Measurements from ENCODE around the gene ZYX. TPM values are rescaled to one million over a fixed set of nuclear protein-coding genes. Genes with fewer than 3 reads are reported as not detected.

Gene ZYX
- total RNA-seq, 1 experiment from 2014 or later = 237 TPM

DNA sequence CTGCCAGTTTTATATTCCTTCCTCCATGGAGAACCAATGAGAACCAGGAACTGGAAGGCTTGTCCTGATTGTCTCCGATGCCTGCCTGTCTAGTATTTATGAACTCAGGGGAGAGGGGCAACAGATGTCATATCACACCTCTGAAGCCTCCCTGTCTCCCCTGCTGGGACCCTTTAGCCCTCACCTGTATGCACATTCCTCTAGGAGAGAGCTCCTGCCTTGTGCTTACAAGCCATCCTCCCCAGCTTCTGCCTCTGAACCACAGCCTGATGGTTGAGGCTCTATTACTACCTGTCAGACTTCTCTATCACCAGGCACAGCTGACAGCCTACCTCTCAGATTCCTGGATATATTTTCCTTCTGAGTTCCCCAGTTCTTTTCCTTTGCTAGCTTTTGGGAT lies 12.8 kb upstream of the ZYX start:
- no peak overlapping the region for H3K4me2 ChIP-seq (ENCODE audit: insufficient read depth, insufficient read length, low read length)
- no peak overlapping the region for H2BK120ac ChIP-seq (ENCODE audit: low read depth, low read length, poor library complexity, severe bottlenecking)
- Mint-ChIP-seq H3K4me3 (no peak overlapping the region), H3K4me1 (peaks cover 34% of the 10 kb centered on the region in 2 experiments), H3K36me3 (ENCODE audit: insufficient read depth in 1 of 3, low read depth in 3 of 3) (peaks cover 0 to under 1% (median 0%) of the 10 kb centered on the region in 3 experiments; a peak in 1 of 7 replicates), H3K9me3 (no peaks in the 10 kb centered on the region), H3K27ac (peak overlapping the region in 2 of 3 experiments; percentile 14 to 56; a peak in 3 of 7 replicates), H3K27me3 (ENCODE audit: low read depth) (peaks cover 25% of the 10 kb centered on the region)
- no peak overlapping the region for H3K4ac ChIP-seq (ENCODE audit: low read depth, low read length)
- no CpG with 5 or more reads among the region's 1 CpG for WGBS (ENCODE audit: extremely low coverage, insufficient read length, low lambda C conversion rate)
- peaks cover 5% of the 10 kb centered on the region; the same call in 1 of the 2 replicates for H3K27me3 ChIP-seq (ENCODE audit: insufficient read depth, low read length)
- no peak overlapping the region for H3K14ac ChIP-seq (ENCODE audit: insufficient read depth, low read length)
- H2BK12ac ChIP-seq (ENCODE audit: insufficient read length, low read depth, low read length) = no peak overlapping the region
- H3K27ac ChIP-seq (ENCODE audit: insufficient read length, low read depth, low read length) = no peak overlapping the region
- H3K23ac ChIP-seq (ENCODE audit: insufficient read length, low read depth, low read length) = no peak overlapping the region
- no peak overlapping the region for H2BK20ac ChIP-seq (ENCODE audit: low read depth, low read length, poor library complexity, severe bottlenecking)
- H2BK5ac ChIP-seq (ENCODE audit: insufficient read length, low read length) = no peak overlapping the region
- no peaks in the 10 kb centered on the region for H3K79me2 ChIP-seq (ENCODE audit: insufficient read depth, low read length)
- no peak overlapping the region for H4K91ac ChIP-seq (ENCODE audit: insufficient read length, low read depth, low read length)
- H3K18ac ChIP-seq (ENCODE audit: insufficient read length, low read depth, low read length) = no peak overlapping the region
- H3T11ph ChIP-seq (ENCODE audit: low read length) = no peak overlapping the region
- no peak overlapping the region for H2AFZ ChIP-seq (ENCODE audit: low read length)
- H3K56ac ChIP-seq (ENCODE audit: insufficient read length, low read depth, low read length) = no peak overlapping the region
- no peak overlapping the region for H2BK15ac ChIP-seq (ENCODE audit: low read depth, low read length)
- H3K23me2 ChIP-seq (ENCODE audit: insufficient read length, low read depth, low read length, poor library complexity, severe bottlenecking) = peaks cover under 1% of the 10 kb centered on the region
- no peaks in the 10 kb centered on the region for H3K9me3 ChIP-seq (ENCODE audit: control insufficient read depth, low read depth, low read length)
- H4K8ac ChIP-seq (replicated peaks; ENCODE audit: insufficient read length, low read depth, low read length) = no peak overlapping the region
- no peak overlapping the region for H3K9ac ChIP-seq (ENCODE audit: extremely low read depth, insufficient read length, low read length)
- DNase-seq = peak; percentile 37
- H4K20me1 ChIP-seq (ENCODE audit: control insufficient read depth, insufficient read depth, insufficient read length) = no peaks in the 10 kb centered on the region
- no peak overlapping the region for H2AK5ac ChIP-seq (ENCODE audit: insufficient read length, low read length)
- no peak overlapping the region for H4K5ac ChIP-seq (ENCODE audit: insufficient read length, low read depth, low read length)
- TF ChIP-seq, protein P1, sequence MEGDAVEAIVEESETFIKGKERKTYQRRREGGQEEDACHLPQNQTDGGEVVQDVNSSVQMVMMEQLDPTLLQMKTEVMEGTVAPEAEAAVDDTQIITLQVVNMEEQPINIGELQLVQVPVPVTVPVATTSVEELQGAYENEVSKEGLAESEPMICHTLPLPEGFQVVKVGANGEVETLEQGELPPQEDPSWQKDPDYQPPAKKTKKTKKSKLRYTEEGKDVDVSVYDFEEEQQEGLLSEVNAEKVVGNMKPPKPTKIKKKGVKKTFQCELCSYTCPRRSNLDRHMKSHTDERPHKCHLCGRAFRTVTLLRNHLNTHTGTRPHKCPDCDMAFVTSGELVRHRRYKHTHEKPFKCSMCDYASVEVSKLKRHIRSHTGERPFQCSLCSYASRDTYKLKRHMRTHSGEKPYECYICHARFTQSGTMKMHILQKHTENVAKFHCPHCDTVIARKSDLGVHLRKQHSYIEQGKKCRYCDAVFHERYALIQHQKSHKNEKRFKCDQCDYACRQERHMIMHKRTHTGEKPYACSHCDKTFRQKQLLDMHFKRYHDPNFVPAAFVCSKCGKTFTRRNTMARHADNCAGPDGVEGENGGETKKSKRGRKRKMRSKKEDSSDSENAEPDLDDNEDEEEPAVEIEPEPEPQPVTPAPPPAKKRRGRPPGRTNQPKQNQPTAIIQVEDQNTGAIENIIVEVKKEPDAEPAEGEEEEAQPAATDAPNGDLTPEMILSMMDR (conservative IDR thresholded peaks at IDR 0.05) = no peak
- peaks cover 12% of the 10 kb centered on the region for H3K4me1 ChIP-seq (ENCODE audit: insufficient read depth, low read length)
- no peaks in the 10 kb centered on the region for H3K79me1 ChIP-seq (ENCODE audit: insufficient read depth, low read depth, low read length, poor library complexity, severe bottlenecking)
